GM12878 (cell line): Measurements from ENCODE around the gene P4HTM. TPM values are rescaled to one million over a fixed set of nuclear protein-coding genes. Genes with fewer than 3 reads are reported as not detected.

ENCODE experiments used
- BRCA1 ChIP-seq: IDR thresholded peaks from 2 replicates; pipeline ENCODE4 v1.6.1; 2011; ENCODE audit warnings: low read depth, low read length, improper control_type of control experiment
- EED ChIP-seq: sonication (generic); IDR thresholded peaks from 2 replicates; pipeline ENCODE4 v1.6.1; 2016; ENCODE audit warnings: antibody characterized with exemption, low read depth
- EP300 ChIP-seq, 2 experiments: fragments of 150-350 bp in 1 of 2; IDR thresholded peaks; 2 replicates each; pipeline ENCODE4 v1.6.1; 2011 to 2012; ENCODE audit warnings: low read depth in 2 of 2, low read length in 2 of 2, borderline replicate concordance in 1 of 2, improper control_type of control experiment in 1 of 2, inconsistent platforms in 1 of 2; ENCODE audit not compliant: control insufficient read depth in 1 of 2
- FOS ChIP-seq: IDR thresholded peaks from 3 replicates; pipeline ENCODE4 v1.6.1; 2011; ENCODE audit warnings: borderline replicate concordance; ENCODE audit not compliant: insufficient read length; ENCODE audit errors: extremely low read depth
- FOXM1 ChIP-seq: IDR thresholded peaks from 2 replicates; pipeline ENCODE4 v1.6.1; 2012; ENCODE audit warnings: low read depth, mild to moderate bottlenecking, inconsistent platforms, low read length, moderate library complexity
- GABPA ChIP-seq: IDR thresholded peaks from 2 replicates; pipeline ENCODE4 v1.6.1; 2014; ENCODE audit warnings: antibody characterized with exemption, low read depth, mild to moderate bottlenecking, inconsistent platforms
- GATAD2B ChIP-seq: fragments of 450-650 bp; conservative IDR thresholded peaks from 2 replicates; pipeline ENCODE4 v1.6.1; 2017; ENCODE audit warnings: low read depth, mild to moderate bottlenecking, moderate library complexity
- KAT2A ChIP-seq: conservative IDR thresholded peaks from 2 replicates; pipeline ENCODE4 v1.6.1; 2011; ENCODE audit warnings: low read depth, low read length; ENCODE audit not compliant: control insufficient read depth
- NFXL1 ChIP-seq: fragments of 450-650 bp; IDR thresholded peaks from 2 replicates; pipeline ENCODE4 v1.6.1; 2017; ENCODE audit warnings: antibody characterized with exemption, mild to moderate bottlenecking, borderline replicate concordance
- NR2C2 ChIP-seq: IDR thresholded peaks from 2 replicates; pipeline ENCODE4 v1.6.1; 2011; ENCODE audit warnings: borderline replicate concordance, low read depth; ENCODE audit not compliant: control insufficient read depth, insufficient read length
- POU2F2 ChIP-seq: IDR thresholded peaks from 3 replicates; pipeline ENCODE4 v1.6.1; 2011; ENCODE audit warnings: low read depth, mild to moderate bottlenecking, low read length, borderline replicate concordance
- SMC3 ChIP-seq: IDR thresholded peaks from 2 replicates; pipeline ENCODE4 v1.6.1; 2011; ENCODE audit warnings: low read length, improper control_type of control experiment, borderline replicate concordance
- polyA plus RNA-seq, 11 experiments: library from polyadenylated mRNA; depleted of rRNA in 4 of 11; unstranded in 6 of 11; stranded (reverse) in 5 of 11; fragments of >200 nt; fragmentation: Nextera tagmentation in 4 of 11; fragmentation: Illumina TruSeq in 1 of 11; extraction: Ambion mirVana in 4 of 11; extraction: Trizol in 1 of 11; gene quantifications; 1 replicate in 1 of 11; 2 replicates in 10 of 11; pipeline versions ENCODE4 v1.2.1 to v1.2.3, GENCODE V29; 2011 to 2016; ENCODE audit warnings: inconsistent platforms in 2 of 11, missing spikeins in 2 of 11, low read depth in 1 of 11
- total RNA-seq, 4 experiments: library from RNA; depleted of rRNA in 3 of 4; stranded (reverse); fragments of >200 nt in 3 of 4; fragmentation: Illumina TruSeq in 1 of 4; extraction: Trizol in 1 of 4; gene quantifications; 2 replicates each; pipeline versions ENCODE4 v1.2.1 to v1.2.3, GENCODE V29; 2013 to 2021
- TF ChIP-seq, protein P1 (sequence below): fragments of 450-650 bp; IDR thresholded peaks from 2 replicates; pipeline ENCODE4 v1.6.1; 2016; ENCODE audit warnings: mild to moderate bottlenecking, moderate library complexity, borderline replicate concordance
- TF ChIP-seq, protein P2 (sequence below): IDR thresholded peaks from 2 replicates; pipeline ENCODE4 v1.6.1; 2011; ENCODE audit warnings: borderline replicate concordance, low read depth, mild to moderate bottlenecking, moderate library complexity, low read length; ENCODE audit not compliant: insufficient read depth, poor library complexity, severe bottlenecking
- TF ChIP-seq, protein P3 (sequence below): IDR thresholded peaks from 2 replicates; pipeline ENCODE4 v1.6.1; 2011; ENCODE audit warnings: low read depth, mild to moderate bottlenecking, low read length, moderate library complexity, borderline replicate concordance; ENCODE audit errors: extremely low read depth
- TF ChIP-seq, protein P4 (sequence below): IDR thresholded peaks from 2 replicates; pipeline ENCODE4 v1.6.1; 2012; ENCODE audit warnings: low read depth, low read length, improper control_type of control experiment
- TF ChIP-seq, protein P5 (sequence below): fragments of 450-650 bp; IDR thresholded peaks from 2 replicates; pipeline ENCODE4 v1.6.1; 2018; ENCODE audit warnings: mild to moderate bottlenecking, low read depth, moderate library complexity; ENCODE audit not compliant: partially characterized antibody

The P4HTM gene
- total and polyA plus RNA-seq, 10 of the 15 experiments (the other 5 are each of a cell fraction or from before 2014, with no cell fraction given) = 0.76 to 28.8 (median 22.9) TPM

DNA sequence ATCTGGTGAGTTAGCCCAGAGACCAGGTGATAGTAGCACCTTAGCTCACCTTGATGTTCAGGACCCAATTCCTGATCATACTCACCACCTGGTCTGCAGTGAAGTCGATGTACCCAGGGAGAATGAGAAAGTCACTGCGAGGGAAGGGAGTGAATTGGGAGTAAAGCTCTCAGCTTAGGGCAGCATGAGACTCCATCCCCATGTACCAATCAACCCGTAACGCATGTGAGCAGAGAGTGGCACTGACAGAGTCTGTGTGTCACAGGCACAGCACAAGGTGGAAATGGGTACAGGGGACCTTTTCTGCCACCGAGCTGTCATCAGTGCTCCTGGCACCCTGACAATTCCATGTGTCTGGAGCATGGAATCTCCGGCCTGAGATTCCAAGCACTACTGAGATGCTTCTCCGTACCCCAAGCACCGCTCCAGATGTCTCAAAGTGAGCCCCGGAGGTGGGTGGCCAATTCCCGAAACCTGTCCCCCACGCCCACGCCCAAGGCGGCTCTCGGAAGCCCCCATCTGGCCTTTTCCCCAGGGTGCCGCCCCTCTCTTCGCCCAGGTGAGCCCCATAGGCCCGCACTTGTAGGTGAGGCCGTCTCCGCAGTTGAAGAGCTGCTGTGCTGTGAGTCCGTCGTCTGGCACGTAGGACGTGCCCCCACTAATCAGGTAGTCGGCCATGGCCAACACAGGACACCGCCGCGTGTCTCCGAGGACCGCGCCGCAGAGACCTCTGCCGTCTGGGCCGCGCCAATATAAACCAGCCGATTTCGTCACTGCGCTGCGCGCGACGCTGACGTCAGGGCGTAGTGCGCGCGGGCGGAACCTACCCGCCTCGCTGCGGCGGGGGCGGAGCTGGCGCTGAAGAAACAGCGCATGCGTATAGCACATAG, 38.9 kb downstream of the P4HTM start, which contains the start of gene IMPDH2 (continued):
- TF ChIP-seq SMC3 (peak; percentile 7; the same call in 1 of the 2 replicates), EP300 (IDR thresholded peaks at IDR 0.05; ENCODE audit: borderline replicate concordance in 1 of 2, control insufficient read depth in 1 of 2, low read depth in 2 of 2, low read length in 2 of 2) (no peak), POU2F2 (peak; percentile 95), KAT2A (no peak), BRCA1 (no peak), FOS (no peak), NFXL1 (no peak), EED (peak; percentile 54; the same call in 1 of the 2 replicates), FOXM1 (no peak), GATAD2B (peak; percentile 68), GABPA (no peak), NR2C2 (no peak)
- TF ChIP-seq, protein P1, sequence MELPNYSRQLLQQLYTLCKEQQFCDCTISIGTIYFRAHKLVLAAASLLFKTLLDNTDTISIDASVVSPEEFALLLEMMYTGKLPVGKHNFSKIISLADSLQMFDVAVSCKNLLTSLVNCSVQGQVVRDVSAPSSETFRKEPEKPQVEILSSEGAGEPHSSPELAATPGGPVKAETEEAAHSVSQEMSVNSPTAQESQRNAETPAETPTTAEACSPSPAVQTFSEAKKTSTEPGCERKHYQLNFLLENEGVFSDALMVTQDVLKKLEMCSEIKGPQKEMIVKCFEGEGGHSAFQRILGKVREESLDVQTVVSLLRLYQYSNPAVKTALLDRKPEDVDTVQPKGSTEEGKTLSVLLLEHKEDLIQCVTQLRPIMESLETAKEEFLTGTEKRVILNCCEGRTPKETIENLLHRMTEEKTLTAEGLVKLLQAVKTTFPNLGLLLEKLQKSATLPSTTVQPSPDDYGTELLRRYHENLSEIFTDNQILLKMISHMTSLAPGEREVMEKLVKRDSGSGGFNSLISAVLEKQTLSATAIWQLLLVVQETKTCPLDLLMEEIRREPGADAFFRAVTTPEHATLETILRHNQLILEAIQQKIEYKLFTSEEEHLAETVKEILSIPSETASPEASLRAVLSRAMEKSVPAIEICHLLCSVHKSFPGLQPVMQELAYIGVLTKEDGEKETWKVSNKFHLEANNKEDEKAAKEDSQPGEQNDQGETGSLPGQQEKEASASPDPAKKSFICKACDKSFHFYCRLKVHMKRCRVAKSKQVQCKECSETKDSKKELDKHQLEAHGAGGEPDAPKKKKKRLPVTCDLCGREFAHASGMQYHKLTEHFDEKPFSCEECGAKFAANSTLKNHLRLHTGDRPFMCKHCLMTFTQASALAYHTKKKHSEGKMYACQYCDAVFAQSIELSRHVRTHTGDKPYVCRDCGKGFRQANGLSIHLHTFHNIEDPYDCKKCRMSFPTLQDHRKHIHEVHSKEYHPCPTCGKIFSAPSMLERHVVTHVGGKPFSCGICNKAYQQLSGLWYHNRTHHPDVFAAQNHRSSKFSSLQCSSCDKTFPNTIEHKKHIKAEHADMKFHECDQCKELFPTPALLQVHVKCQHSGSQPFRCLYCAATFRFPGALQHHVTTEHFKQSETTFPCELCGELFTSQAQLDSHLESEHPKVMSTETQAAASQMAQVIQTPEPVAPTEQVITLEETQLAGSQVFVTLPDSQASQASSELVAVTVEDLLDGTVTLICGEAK = no peak
- TF ChIP-seq, protein P2, sequence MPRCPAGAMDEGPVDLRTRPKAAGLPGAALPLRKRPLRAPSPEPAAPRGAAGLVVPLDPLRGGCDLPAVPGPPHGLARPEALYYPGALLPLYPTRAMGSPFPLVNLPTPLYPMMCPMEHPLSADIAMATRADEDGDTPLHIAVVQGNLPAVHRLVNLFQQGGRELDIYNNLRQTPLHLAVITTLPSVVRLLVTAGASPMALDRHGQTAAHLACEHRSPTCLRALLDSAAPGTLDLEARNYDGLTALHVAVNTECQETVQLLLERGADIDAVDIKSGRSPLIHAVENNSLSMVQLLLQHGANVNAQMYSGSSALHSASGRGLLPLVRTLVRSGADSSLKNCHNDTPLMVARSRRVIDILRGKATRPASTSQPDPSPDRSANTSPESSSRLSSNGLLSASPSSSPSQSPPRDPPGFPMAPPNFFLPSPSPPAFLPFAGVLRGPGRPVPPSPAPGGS = peak; percentile 97
- TF ChIP-seq, protein P3, sequence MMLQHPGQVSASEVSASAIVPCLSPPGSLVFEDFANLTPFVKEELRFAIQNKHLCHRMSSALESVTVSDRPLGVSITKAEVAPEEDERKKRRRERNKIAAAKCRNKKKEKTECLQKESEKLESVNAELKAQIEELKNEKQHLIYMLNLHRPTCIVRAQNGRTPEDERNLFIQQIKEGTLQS = no peak
- TF ChIP-seq, protein P4, sequence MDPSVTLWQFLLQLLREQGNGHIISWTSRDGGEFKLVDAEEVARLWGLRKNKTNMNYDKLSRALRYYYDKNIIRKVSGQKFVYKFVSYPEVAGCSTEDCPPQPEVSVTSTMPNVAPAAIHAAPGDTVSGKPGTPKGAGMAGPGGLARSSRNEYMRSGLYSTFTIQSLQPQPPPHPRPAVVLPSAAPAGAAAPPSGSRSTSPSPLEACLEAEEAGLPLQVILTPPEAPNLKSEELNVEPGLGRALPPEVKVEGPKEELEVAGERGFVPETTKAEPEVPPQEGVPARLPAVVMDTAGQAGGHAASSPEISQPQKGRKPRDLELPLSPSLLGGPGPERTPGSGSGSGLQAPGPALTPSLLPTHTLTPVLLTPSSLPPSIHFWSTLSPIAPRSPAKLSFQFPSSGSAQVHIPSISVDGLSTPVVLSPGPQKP = 0 out of 2 replicates have a peak, but pooled peaks have one; percentile 37
- TF ChIP-seq, protein P5, sequence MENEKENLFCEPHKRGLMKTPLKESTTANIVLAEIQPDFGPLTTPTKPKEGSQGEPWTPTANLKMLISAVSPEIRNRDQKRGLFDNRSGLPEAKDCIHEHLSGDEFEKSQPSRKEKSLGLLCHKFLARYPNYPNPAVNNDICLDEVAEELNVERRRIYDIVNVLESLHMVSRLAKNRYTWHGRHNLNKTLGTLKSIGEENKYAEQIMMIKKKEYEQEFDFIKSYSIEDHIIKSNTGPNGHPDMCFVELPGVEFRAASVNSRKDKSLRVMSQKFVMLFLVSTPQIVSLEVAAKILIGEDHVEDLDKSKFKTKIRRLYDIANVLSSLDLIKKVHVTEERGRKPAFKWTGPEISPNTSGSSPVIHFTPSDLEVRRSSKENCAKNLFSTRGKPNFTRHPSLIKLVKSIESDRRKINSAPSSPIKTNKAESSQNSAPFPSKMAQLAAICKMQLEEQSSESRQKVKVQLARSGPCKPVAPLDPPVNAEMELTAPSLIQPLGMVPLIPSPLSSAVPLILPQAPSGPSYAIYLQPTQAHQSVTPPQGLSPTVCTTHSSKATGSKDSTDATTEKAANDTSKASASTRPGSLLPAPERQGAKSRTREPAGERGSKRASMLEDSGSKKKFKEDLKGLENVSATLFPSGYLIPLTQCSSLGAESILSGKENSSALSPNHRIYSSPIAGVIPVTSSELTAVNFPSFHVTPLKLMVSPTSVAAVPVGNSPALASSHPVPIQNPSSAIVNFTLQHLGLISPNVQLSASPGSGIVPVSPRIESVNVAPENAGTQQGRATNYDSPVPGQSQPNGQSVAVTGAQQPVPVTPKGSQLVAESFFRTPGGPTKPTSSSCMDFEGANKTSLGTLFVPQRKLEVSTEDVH = peak; percentile 15
